IMR-90 (cell line): ENCODE results near the gene OR9A4. TPM values are rescaled to one million over a fixed set of nuclear protein-coding genes. Genes with fewer than 3 reads are reported as not detected.

Experiments
- ATAC-seq: fragments of 200-7000 bp; cut with Tn5 transposase; 2 replicates; pipeline ENCODE4 v1.9.1; 2020; ENCODE audit warnings: low read depth, mild to moderate bottlenecking, moderate library complexity
- BruUV-seq: library from RNA; stranded (reverse); fragments of 400-500 nt; replicated peaks from 2 replicates; lab custom pipeline; 2021; lab: Mats Ljungman, UMichigan
- CTCF ChIA-PET: fragments of 300-600 bp; formaldehyde crosslinking; extraction: SDS; loops from one replicate; lab custom pipeline; 2021; ENCODE audit warnings: antibody characterized with exemption; lab: Yijun Ruan, JAX
- POLR2A ChIA-PET: fragments of 300-600 bp; sonication (Branson Sonifier 250); formaldehyde crosslinking; loops from one replicate; lab custom pipeline; 2022; ENCODE audit warnings: antibody characterized with exemption; ENCODE audit not compliant: unreplicated experiment; lab: Charles Lee
- DNase-seq: peaks from one replicate; pipeline ENCODE4 v3.0.0; 2013
- H2AFZ ChIP-seq: replicated peaks from 2 replicates; pipeline ENCODE3; 2013; ENCODE audit warnings: low read length, mild to moderate bottlenecking; ENCODE audit not compliant: poor library complexity
- H2AK5ac ChIP-seq: 2 replicates; pipeline ENCODE4 v1.6.1; 2013; ENCODE audit warnings: low read depth, low read length, inconsistent platforms
- H2AK9ac ChIP-seq: replicated peaks from 2 replicates; pipeline ENCODE3; 2013; ENCODE audit warnings: mild to moderate bottlenecking, low read depth, low read length, moderate library complexity; ENCODE audit not compliant: poor library complexity
- H2BK120ac ChIP-seq: 2 replicates; pipeline ENCODE4 v1.6.1; 2013; ENCODE audit warnings: low read depth, low read length, inconsistent platforms
- H2BK15ac ChIP-seq: 3 replicates; pipeline ENCODE4 v1.6.1; 2013; ENCODE audit warnings: low read depth, low read length, inconsistent platforms
- H2BK20ac ChIP-seq: 2 replicates; pipeline ENCODE4 v1.6.1; 2013; ENCODE audit warnings: low read depth, mild to moderate bottlenecking, inconsistent platforms, low read length, moderate library complexity
- H2BK5ac ChIP-seq: 2 replicates; pipeline ENCODE4 v1.6.1; 2013; ENCODE audit warnings: mild to moderate bottlenecking, low read depth, low read length, inconsistent platforms; ENCODE audit not compliant: poor library complexity, severe bottlenecking
- H3K14ac ChIP-seq: replicated peaks from 2 replicates; pipeline ENCODE4 v1.6.1; 2013; ENCODE audit warnings: low read depth, low read length, inconsistent platforms
- H3K18ac ChIP-seq: 2 replicates; pipeline ENCODE4 v1.6.1; 2013; ENCODE audit warnings: low read depth, low read length, control low read depth
- H3K23ac ChIP-seq: 2 replicates; pipeline ENCODE4 v1.6.1; 2013; ENCODE audit warnings: low read depth, low read length, inconsistent platforms
- H3K27ac ChIP-seq: 2 replicates; pipeline ENCODE4 v1.5.1; 2013; ENCODE audit warnings: mild to moderate bottlenecking, control low read depth, low read length; ENCODE audit not compliant: insufficient read depth
- H3K27me3 ChIP-seq: 2 replicates; pipeline ENCODE4 v1.6.1; 2013; ENCODE audit warnings: low read length; ENCODE audit not compliant: control insufficient read depth, insufficient read depth
- H3K36me3 ChIP-seq: 2 replicates; pipeline ENCODE4 v1.6.1; 2013; ENCODE audit warnings: low read length, mixed read lengths; ENCODE audit not compliant: control insufficient read depth, insufficient read depth
- H3K4ac ChIP-seq: 2 replicates; pipeline ENCODE4 v1.6.1; 2013; ENCODE audit warnings: low read depth, low read length, inconsistent platforms
- H3K4me1 ChIP-seq: 2 replicates; pipeline ENCODE4 v1.6.1; 2013; ENCODE audit warnings: low read length, mixed read lengths; ENCODE audit not compliant: control insufficient read depth, insufficient read depth
- H3K4me2 ChIP-seq: 2 replicates; pipeline ENCODE4 v1.6.1; 2013; ENCODE audit warnings: low read depth, mild to moderate bottlenecking, control low read depth, low read length, moderate library complexity
- H3K4me3 ChIP-seq: 2 replicates; pipeline ENCODE4 v1.5.1; 2013; ENCODE audit warnings: low read depth, mild to moderate bottlenecking, control low read depth, low read length, moderate library complexity; ENCODE audit not compliant: insufficient read depth
- H3K56ac ChIP-seq: 2 replicates; pipeline ENCODE4 v1.6.1; 2013; ENCODE audit warnings: low read length, inconsistent platforms; ENCODE audit not compliant: insufficient read depth; ENCODE audit errors: extremely low read depth
- H3K79me1 ChIP-seq, 2 experiments: 2 replicates each; pipeline ENCODE4 v1.6.1; 2013; ENCODE audit warnings: low read length in 2 of 2, inconsistent platforms in 1 of 2, low read depth in 1 of 2
- H3K9ac ChIP-seq: 2 replicates; pipeline ENCODE4 v1.6.1; 2013; ENCODE audit warnings: low read depth, low read length, control low read depth
- H3K9me1 ChIP-seq: 2 replicates; pipeline ENCODE4 v1.6.1; 2013; ENCODE audit warnings: low read length, inconsistent platforms; ENCODE audit not compliant: insufficient read depth
- H3K9me3 ChIP-seq: 2 replicates; pipeline ENCODE4 v1.6.1; 2013; ENCODE audit warnings: low read length; ENCODE audit not compliant: control insufficient read depth, insufficient read depth
- H4K20me1 ChIP-seq: 2 replicates; pipeline ENCODE4 v1.6.1; 2013; ENCODE audit warnings: low read length, inconsistent platforms; ENCODE audit not compliant: insufficient read depth
- H4K5ac ChIP-seq: 2 replicates; pipeline ENCODE4 v1.6.1; 2013; ENCODE audit warnings: mild to moderate bottlenecking, low read depth, low read length, control low read depth
- H4K8ac ChIP-seq, 2 experiments: 2 replicates each; pipeline ENCODE4 v1.6.1; 2013; ENCODE audit warnings: low read depth in 2 of 2, low read length in 2 of 2, control low read depth in 1 of 2, inconsistent platforms in 1 of 2
- H4K91ac ChIP-seq: 2 replicates; pipeline ENCODE4 v1.6.1; 2013; ENCODE audit warnings: low read depth, low read length, inconsistent platforms; ENCODE audit not compliant: insufficient read depth
- BHLHE40 ChIP-seq: fragments of 150-350 bp; IDR thresholded peaks from 2 replicates; pipeline ENCODE4 v1.6.1; 2016; ENCODE audit warnings: mild to moderate bottlenecking, low read depth, low read length
- CEBPB ChIP-seq: IDR thresholded peaks from 2 replicates; pipeline ENCODE4 v1.6.1; 2012; ENCODE audit warnings: low read depth, low read length, improper control_type of control experiment
- SMC3 ChIP-seq: fragments of 150-350 bp; IDR thresholded peaks from 2 replicates; pipeline ENCODE4 v1.6.1; 2016; ENCODE audit warnings: low read depth, mild to moderate bottlenecking, antibody characterized with exemption, low read length, moderate library complexity
- WGBS, 2 experiments: methylation state at CpG; one replicate each; pipeline versions ENCODE4 v1.1.5 to v1.1.7; 2013; ENCODE audit warnings: missing lambda C conversion rate in 2 of 2; ENCODE audit not compliant: insufficient read length in 1 of 2; ENCODE audit errors: extremely low coverage in 2 of 2; 5-methylcytosine and 5-hydroxymethylcytosine counted together
- dilution Hi-C: fragments of 300-500 bp; cut with HindIII; formaldehyde crosslinking; loops from one replicate; pipeline ENCODE4 v1.14.3; 2018; ENCODE audit warnings: low sequenced_read_pairs; ENCODE audit not compliant: unreplicated experiment
- in situ Hi-C: fragments of 300-500 bp; cut with MboI; formaldehyde crosslinking; loops from 3 replicates; pipeline ENCODE4 v1.14.3; 2019; ENCODE audit warnings: low sequenced_read_pairs, inconsistent platforms, mixed read lengths
- intact Hi-C: fragments of 100-400 bp; cut with micrococcal nuclease; formaldehyde crosslinking; loops from 2 replicates; pipeline ENCODE4 v1.10.0; 2022
- polyA plus RNA-seq, 3 experiments: library from polyadenylated mRNA; depleted of rRNA; stranded (reverse); fragments of >200 nt; gene quantifications; 2 replicates each; pipeline ENCODE4 v1.2.3, GENCODE V29; 2012; ENCODE audit warnings: low replicate concordance in 1 of 3
- total RNA-seq: library from RNA; depleted of rRNA; stranded (reverse); fragments of >200 nt; gene quantifications from 2 replicates; pipeline ENCODE4 v1.2.3, GENCODE V29; 2012

The OR9A4 gene
- total and polyA plus RNA-seq, 2 of the 4 experiments (the other 2 are of a cell fraction), result not detected

GRCh38 chr7:141949021-141949420 is 32.8 kb downstream of the OR9A4 start:
- Histone ChIP-seq H3K27ac (no peak overlapping the region), H3K56ac (no peak overlapping the region), H3K27me3 (no peaks in the 10 kb centered on the region), H2BK15ac (no peak overlapping the region), H3K9me1 (no peaks in the 10 kb centered on the region), H3K4me2 (no peak overlapping the region), H2AK9ac (no peak overlapping the region), H3K36me3 (no peaks in the 10 kb centered on the region), H4K5ac (no peak overlapping the region), H2BK20ac (no peak overlapping the region), H3K9me3 (peaks cover 9% of the 10 kb centered on the region), H3K79me1 (no peaks in the 10 kb centered on the region), H3K23ac (no peak overlapping the region), H3K9ac (no peak overlapping the region), H3K14ac (no peak overlapping the region), H2AK5ac (no peak overlapping the region), H2BK5ac (no peak overlapping the region), H4K8ac (no peak overlapping the region), H3K18ac (no peak overlapping the region), H2BK120ac (no peak overlapping the region), H3K4me1 (no peaks in the 10 kb centered on the region), H4K20me1 (no peaks in the 10 kb centered on the region), H4K91ac (no peak overlapping the region), H2AFZ (no peak overlapping the region), H3K4me3 (no peak overlapping the region), H3K4ac (no peak overlapping the region)
- no peak for ATAC-seq
- DNase-seq, result no peak
- intact Hi-C loops (no loop called here), in situ Hi-C loops (no loop called here), dilution Hi-C loops (no loop called here)
- no TSS peak for BruUV-seq
- WGBS, 2 experiments, result 50% methylated on average over 1 of the region's 2 CpGs; no CpG with 5 or more reads in 1 of the 2 experiments
- POLR2A ChIA-PET, result no interaction called here
- TF ChIP-seq BHLHE40 (no peak), CEBPB (no peak), SMC3 (no peak)
- CTCF ChIA-PET, result no interaction called here
